Motor neuron (in vitro differentiated cells): ENCODE results near the gene CLCN5. TPM values are rescaled to one million over a fixed set of nuclear protein-coding genes. Genes with fewer than 3 reads are reported as not detected.
A peak's percentile ranks its signal among the peaks of the same experiment; 100 is the strongest.
"Not testable (repeated sequence)": the region's sequence is repeated elsewhere in the genome, so short reads cannot be mapped to it uniquely, and the experiment has no call there.

ENCODE experiments used
- ATAC-seq, 8 experiments: fragments of 200-7000 bp; cut with Tn5 transposase; replicated peaks in 6 of 8; 2 replicates each; pipeline ENCODE4 v1.8.0; 2021; ENCODE audit warnings: mild to moderate bottlenecking in 8 of 8, moderate library complexity in 8 of 8
- H3K27ac ChIP-seq, 2 donors: fragments of 250-450 bp; sonication (Bioruptor Pico); 2 replicates each; pipeline ENCODE4 v1.9.0; 2021; ENCODE audit warnings: antibody characterized with exemption in 2 of 2, mild to moderate bottlenecking in 2 of 2, moderate library complexity in 1 of 2
- H3K4me1 ChIP-seq, 2 donors: fragments of 250-450 bp; sonication (Bioruptor Pico); replicated peaks in 1 of 2; 2 replicates each; pipeline ENCODE4 v1.6.1; 2021; ENCODE audit warnings: antibody characterized with exemption in 2 of 2, mild to moderate bottlenecking in 2 of 2, moderate library complexity in 1 of 2
- H3K4me3 ChIP-seq, 5 donors: fragments of 250-450 bp; sonication (Bioruptor Pico); 2 replicates each; pipeline ENCODE4 v1.9.0; 2021; ENCODE audit warnings: antibody characterized with exemption in 5 of 5, mild to moderate bottlenecking in 5 of 5, moderate library complexity in 4 of 5
- WGBS, 10 experiments: fragments of 450-650 bp; shearing (Covaris generic); methylation state at CpG; one replicate each; pipeline ENCODE4 v1.0.0; 2022; 5-methylcytosine and 5-hydroxymethylcytosine counted together
- in situ Hi-C, 9 experiments: fragments of 400-800 bp; cut with MboI; loops; one replicate each; pipeline ENCODE4 v1.15.0; 2021; ENCODE audit warnings: low sequenced_read_pairs in 9 of 9, low pct_unique_long_range_greater_than_20kb in 2 of 9; ENCODE audit not compliant: unreplicated experiment in 9 of 9
- total RNA-seq, 8 experiments: library from RNA; unstranded; fragments of 300-600 nt; gene quantifications; 2 replicates each; pipeline versions ENCODE4 v1.2.3 to v1.2.4, GENCODE V29; 2022

Gene CLCN5
- total RNA-seq, 8 experiments from 2014 or later, result 7.0 to 35.0 (median 13.9) TPM

- 70 to 100% (median 85%) methylated on average over 1 to 5 of the region's 5 CpGs; no CpG with 5 or more reads in 4 of the 10 experiments for WGBS, 10 experiments
- peaks cover 0 to 2% of the 10 kb centered on the region in 2 donors for H3K4me1 ChIP-seq
- no peak for ATAC-seq
- H3K4me3 ChIP-seq, result no peak overlapping the region
- in situ Hi-C loops, result no loop called here
- H3K27ac ChIP-seq, result no peak overlapping the region
Measured at GRCh38 chrX:49988143-49988542, 65.7 kb downstream of the CLCN5 start.

DNA sequence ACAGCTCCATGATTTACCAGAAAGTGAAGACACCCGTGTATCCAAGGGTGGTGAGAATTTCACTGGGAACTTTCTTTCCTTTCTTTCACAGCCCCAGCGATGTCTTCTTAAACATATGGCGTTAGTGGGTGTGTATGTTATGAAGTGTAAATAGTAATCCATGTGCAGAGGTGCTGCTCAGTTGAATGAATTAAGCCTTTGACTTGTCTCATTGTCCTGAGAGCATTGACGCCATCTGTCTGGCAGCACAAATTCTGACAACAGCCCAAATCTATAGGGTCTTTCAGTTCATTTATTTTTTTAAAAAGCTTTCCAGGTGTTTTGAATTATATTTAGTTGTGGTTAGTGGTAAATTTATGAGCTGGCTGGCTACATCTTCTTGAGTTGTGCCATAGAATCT lies 69.4 kb downstream of the CLCN5 start:
- Histone ChIP-seq H3K27ac (no peak overlapping the region), H3K4me3 (no peak overlapping the region), H3K4me1 (no peaks in the 10 kb centered on the region)
- WGBS, 10 experiments, result 0 to 100% (median 45%) methylated on average over 1 to 4 of the region's 4 CpGs; no CpG with 5 or more reads in 6 of the 10 experiments
- in situ Hi-C loops, result no loop called here
- no peak for ATAC-seq

DNA sequence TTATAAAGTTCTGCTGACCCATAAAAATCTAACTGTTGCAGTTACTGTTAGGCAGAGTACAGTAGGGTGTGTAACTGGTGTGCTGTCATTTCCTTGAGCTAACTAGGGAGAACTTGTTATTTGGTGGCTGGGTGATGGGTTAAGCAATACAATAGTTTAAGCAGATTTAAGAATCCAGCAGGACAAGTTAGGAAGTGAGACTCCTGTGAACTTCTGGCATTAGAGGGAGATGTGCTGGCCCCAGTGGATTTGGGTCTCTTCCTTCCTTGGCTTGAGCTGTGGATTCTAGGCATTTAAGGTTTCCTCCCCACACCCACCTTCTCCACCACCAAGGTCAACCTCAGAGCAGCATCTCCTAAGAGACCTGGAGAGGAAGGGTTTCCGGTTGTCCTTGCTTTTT lies 70.5 kb downstream of the CLCN5 start:
- Histone ChIP-seq H3K27ac (no peak overlapping the region), H3K4me3 (no peak overlapping the region), H3K4me1 (no peaks in the 10 kb centered on the region)
- no peak for ATAC-seq
- WGBS, 10 experiments, result 50% methylated on average over 1 of the region's 1 CpG; no CpG with 5 or more reads in 9 of the 10 experiments
- in situ Hi-C loops, result no loop called here

- H3K4me3 ChIP-seq, result no peak overlapping the region
- no peak overlapping the region for H3K27ac ChIP-seq
- H3K4me1 ChIP-seq, result no peaks in the 10 kb centered on the region
- in situ Hi-C loops, result no loop called here
- no peak for ATAC-seq
- 33 to 100% (median 100%) methylated on average over 1 of the region's 1 CpG; no CpG with 5 or more reads in 2 of the 10 experiments for WGBS, 10 experiments
Measured at GRCh38 chrX:49993661-49994060, 71.3 kb downstream of the CLCN5 start.

GRCh38 chrX:49995107-49995731 lies 72.8 kb downstream of the CLCN5 start:
- 0 to 100% (median 60%) methylated on average over 1 to 10 of the region's 10 CpGs; no CpG with 5 or more reads in 3 of the 10 experiments for WGBS, 10 experiments
- Histone ChIP-seq H3K27ac (no peak overlapping the region), H3K4me1 (no peaks in the 10 kb centered on the region), H3K4me3 (no peak overlapping the region)
- in situ Hi-C loops, result no loop called here
- peak in 2 of 8 experiments; percentile 36 to 45 for ATAC-seq

DNA sequence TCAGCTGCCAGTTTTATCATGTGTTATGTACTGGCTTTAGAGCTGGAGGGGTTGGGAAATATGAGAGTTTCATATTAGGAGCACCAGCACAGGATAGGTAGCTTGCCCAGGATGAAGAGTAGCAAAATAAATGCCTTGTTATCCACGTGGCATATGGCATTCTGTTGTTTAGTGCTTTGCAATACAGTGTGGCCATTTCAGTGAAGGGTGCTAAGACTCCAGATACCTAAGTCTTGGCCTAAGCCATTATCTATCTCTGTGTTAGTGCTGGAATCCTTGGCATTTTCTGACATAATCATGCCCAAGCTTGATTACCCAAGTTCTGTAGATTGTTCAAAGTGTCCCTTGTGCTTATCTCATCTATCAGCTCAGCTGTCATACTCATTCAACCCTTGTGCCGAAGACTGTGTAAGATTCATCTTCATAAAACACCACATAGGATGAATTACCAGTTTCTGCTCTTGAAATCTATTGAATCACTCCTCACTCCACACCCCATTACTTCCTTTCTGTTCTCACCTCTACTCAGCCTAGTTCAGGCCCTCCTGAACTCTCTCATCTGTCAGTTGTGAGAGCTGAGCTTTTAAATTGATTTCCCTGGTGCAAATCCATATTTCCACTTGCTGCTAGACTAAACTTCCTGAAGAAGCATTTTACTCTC lies 73.5 kb downstream of the CLCN5 start:
- no peak overlapping the region for H3K4me3 ChIP-seq
- 43 to 80% methylated on average over 1 to 2 of the region's 2 CpGs; no CpG with 5 or more reads in 8 of the 10 experiments for WGBS, 10 experiments
- H3K4me1 ChIP-seq, result no peaks in the 10 kb centered on the region
- in situ Hi-C loops, result no loop called here
- H3K27ac ChIP-seq, result no peak overlapping the region
- no peak for ATAC-seq

GRCh38 chrX:49996474-49996873 lies 74.1 kb downstream of the CLCN5 start:
- ATAC-seq, result peak in 1 of 8 experiments; percentile 65
- no peak overlapping the region for H3K27ac ChIP-seq
- in situ Hi-C loops, result no loop called here
- 0 to 100% (median 20%) methylated on average over 2 of the region's 2 CpGs; no CpG with 5 or more reads in 3 of the 10 experiments for WGBS, 10 experiments
- H3K4me1 ChIP-seq, result no peaks in the 10 kb centered on the region
- H3K4me3 ChIP-seq, result no peak overlapping the region

- no peak overlapping the region for H3K27ac ChIP-seq
- peak in 3 of 8 experiments; percentile 30 to 53 (median 47) for ATAC-seq
- H3K4me1 ChIP-seq, result no peaks in the 10 kb centered on the region
- in situ Hi-C loops, result no loop called here
- H3K4me3 ChIP-seq, result no peak overlapping the region
- WGBS, 10 experiments, result 60% methylated on average over 1 of the region's 3 CpGs; no CpG with 5 or more reads in 9 of the 10 experiments
Measured at GRCh38 chrX:49999087-49999486, 76.7 kb downstream of the CLCN5 start.

DNA sequence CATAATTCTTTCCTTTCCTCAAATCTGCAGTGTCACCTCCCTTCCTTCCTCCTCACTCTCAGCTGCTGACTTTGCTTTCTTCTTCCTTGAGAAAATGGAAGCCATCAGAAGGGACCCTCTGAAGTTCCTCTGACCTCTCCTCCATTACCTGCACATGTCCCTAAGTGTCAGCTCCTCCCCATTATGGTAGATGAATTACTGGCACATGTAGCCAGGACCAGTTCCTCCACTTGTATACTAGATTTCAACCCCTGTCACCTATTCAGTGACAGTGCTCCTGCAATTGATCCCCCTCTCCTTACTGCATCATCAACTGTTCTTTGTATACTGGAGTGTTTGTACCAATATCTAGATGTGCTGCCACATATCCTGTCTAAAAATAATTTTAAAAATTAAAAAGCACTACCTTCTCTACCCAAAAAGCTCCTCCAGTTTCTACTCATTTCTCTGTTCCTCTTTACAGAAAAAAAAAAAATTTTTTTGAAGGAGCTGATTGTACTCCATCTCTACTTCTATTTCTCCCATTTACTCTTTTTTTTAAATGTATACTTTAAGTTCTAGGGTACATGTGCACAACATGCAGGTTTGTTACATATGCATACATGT lies 78.6 kb downstream of the CLCN5 start:
- no peak for ATAC-seq
- no peaks in the 10 kb centered on the region for H3K4me1 ChIP-seq
- no peak overlapping the region for H3K4me3 ChIP-seq
- in situ Hi-C loops, result no loop called here
- H3K27ac ChIP-seq, result no peak overlapping the region

- 0 to 83% (median 60%) methylated on average over 1 of the region's 2 CpGs; no CpG with 5 or more reads in 7 of the 10 experiments for WGBS, 10 experiments
- in situ Hi-C loops, result no loop called here
- no peak for ATAC-seq
- H3K4me1 ChIP-seq, result no peaks in the 10 kb centered on the region
- no peak overlapping the region for H3K27ac ChIP-seq
- no peak overlapping the region for H3K4me3 ChIP-seq
Measured at GRCh38 chrX:50002067-50002714, 79.8 kb downstream of the CLCN5 start.

DNA sequence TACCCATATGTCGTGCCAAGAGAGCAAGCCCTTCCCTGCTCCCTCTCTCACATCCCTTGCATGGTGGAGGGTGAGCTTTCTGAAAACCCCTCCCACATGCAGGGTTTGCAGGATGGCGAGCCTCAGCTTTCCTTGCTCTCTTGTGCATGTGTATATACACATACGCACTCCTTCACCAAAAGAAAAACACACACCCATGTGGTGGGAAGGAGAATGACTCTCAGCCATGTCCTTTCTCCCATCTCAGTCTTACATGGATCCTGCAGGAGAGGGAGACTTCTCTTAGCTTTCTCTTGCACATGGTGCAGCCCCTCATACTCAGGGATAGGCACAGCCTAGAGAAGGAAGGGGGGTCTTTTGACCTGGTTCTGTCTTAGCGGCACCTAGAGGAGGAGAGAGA lies 81.1 kb downstream of the CLCN5 start:
- 100% methylated on average over 1 of the region's 4 CpGs; no CpG with 5 or more reads in 8 of the 10 experiments for WGBS, 10 experiments
- H3K27ac ChIP-seq, result no peak overlapping the region
- no peaks in the 10 kb centered on the region for H3K4me1 ChIP-seq
- ATAC-seq, result peak in 3 of 8 experiments; percentile 39 to 56 (median 53)
- in situ Hi-C loops, result no loop called here
- H3K4me3 ChIP-seq, result no peak overlapping the region

GRCh38 chrX:50003927-50004326 lies 81.5 kb downstream of the CLCN5 start:
- no peaks in the 10 kb centered on the region for H3K4me1 ChIP-seq
- no peak overlapping the region for H3K27ac ChIP-seq
- no peak overlapping the region for H3K4me3 ChIP-seq
- in situ Hi-C loops, result no loop called here
- WGBS, 10 experiments, result 0 to 100% (median 67%) methylated on average over 1 to 2 of the region's 2 CpGs; no CpG with 5 or more reads in 7 of the 10 experiments
- ATAC-seq, result peak in 2 of 8 experiments; percentile 27 to 42

DNA sequence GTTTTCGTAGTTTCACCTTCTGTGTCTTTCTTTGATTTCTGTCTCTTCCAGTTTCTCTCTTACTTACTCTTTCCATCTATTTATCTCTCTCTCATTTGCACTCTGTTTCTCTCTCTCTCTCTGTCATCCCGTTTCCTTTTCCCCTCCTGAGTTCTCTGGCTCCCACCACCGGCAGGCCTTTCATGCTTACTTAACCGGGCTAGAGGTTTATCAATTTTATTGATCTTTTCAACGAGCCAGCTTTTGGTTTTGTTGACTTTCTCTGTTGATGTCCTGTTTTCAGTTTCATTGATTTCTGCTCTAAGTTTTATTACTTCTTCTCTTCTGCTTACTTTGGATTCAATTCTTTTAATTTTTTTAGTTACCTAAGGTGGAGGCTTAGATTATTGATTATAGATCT lies 103.2 kb downstream of the CLCN5 start:
- H3K4me1 ChIP-seq, in situ Hi-C loops, H3K4me3 ChIP-seq, H3K27ac ChIP-seq, ATAC-seq: not testable (repeated sequence)
- WGBS, 10 experiments, result 38 to 72% (median 50%) methylated on average over 2 to 5 of the region's 5 CpGs; no CpG with 5 or more reads in 2 of the 10 experiments
